T1000 (cell line): Measurements from ENCODE around the gene ZBTB3.
"Not testable (repeated sequence)": the region's sequence is repeated elsewhere in the genome, so short reads cannot be mapped to it uniquely, and the experiment has no call there.

Experiments used
- DNase-seq: peaks from one replicate; lab custom pipeline; 2025; ENCODE audit warnings: mixed read lengths; lab: John Stamatoyannopoulos, UW

The ZBTB3 gene

DNA sequence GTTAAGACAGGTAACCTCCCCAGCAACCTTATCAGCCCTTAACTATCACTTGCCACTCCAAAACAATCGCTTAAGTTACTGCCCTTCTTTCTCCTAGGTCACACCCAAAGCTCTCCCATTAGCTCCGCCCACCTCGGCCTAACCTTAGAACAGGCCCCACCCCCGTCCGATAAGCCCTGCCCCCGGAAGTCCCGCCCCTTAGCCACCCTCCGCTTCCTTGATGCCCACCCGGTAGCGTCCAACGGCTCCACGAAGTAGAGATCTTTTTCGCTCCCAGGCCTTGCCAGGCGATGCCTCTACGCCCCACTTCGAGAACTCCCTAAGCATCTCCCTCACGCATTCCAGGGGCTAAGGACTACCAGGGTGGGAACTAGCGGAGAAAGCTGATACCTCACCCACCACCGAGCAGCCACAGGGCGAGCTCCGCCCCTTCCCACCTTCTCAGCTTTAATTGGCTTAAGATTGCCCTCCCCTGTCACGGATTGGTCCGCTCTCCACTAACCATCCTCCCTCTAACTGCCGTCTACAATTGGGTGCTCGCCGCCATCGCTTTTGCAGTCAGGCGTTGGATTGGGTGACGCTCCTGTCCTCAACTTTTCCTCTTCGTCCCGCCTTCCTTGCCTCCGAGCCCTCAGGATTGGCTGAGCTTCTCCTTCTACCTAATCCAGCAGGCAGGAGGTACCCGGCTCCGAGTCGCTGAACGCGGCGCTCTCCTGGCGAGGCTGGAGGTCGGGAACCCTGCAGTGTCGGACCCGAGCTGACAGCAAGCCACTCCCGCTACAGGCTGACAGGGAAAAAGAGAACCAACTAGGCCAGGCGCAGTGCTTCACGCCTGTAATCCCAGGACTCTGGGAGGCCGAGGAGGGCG lies at the start of gene ZBTB3:
Gene ZBTB3 (minus strand): TSS at position 425 of the 868 bp plus-strand sequence. CDS start 496 bp downstream, outside the sequence.
- peak; percentile 98 for DNase-seq

DNA sequence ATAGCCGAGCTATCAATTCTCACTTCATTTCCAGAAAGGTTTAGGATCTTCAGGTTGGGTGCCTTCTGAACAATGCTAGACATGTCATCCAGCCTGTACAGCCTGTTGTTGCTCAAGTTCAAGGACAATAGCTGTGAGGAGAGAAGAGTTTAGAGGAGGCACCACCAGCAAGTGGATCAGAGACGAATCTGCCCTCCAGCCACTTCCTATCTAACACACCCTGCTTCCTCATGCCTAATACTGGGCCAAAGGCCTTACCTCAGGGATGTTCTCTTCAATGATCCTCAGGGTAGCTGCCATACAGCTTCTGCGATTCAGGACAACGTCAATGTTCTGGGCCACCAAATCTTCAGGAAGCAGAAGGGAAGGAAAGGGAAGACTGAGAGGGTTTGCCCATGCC lies 47.1 kb upstream of the ZBTB3 start:
- no peak for DNase-seq

DNA sequence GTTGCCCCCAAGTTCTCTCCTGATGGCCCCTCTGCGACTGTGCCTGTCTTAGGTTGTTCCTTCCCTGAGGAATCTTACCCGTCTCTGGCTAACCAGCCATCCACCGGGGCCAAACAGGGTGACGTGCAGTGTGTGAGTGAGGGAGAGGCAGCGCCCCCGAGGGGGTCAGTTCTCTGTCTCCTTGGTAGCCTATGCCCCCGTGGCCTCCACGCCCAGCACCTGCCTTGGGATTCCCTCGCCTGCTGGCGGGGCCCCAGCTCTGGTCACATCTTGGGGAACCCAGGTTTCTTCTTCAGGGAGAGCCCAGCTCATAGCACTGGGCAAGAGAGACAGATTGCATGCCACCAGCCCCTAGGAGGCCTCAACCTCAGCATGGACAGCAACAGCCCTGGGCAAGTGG lies 45.5 kb upstream of the ZBTB3 start:
- DNase-seq, result no peak

DNA sequence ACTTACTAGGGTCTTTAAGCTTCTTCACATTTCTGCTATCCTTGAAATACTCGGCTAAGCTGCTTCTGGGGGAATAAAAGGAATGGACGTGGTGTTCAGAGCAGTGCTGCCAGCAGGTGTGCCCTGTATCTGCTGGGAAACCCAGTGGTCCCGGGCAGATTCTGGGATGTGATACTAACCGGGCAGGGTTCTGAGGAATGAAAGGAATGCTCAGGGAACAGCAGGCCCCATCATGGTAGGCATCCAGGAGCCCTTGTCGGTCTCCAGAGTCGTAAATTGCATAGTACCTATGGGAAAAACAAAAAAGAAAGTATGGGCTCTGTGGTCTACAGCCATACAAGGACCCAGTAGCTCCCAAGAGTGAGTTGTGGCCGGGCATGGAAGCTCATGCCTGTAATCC lies 42.3 kb upstream of the ZBTB3 start:
- DNase-seq, result no peak

DNA sequence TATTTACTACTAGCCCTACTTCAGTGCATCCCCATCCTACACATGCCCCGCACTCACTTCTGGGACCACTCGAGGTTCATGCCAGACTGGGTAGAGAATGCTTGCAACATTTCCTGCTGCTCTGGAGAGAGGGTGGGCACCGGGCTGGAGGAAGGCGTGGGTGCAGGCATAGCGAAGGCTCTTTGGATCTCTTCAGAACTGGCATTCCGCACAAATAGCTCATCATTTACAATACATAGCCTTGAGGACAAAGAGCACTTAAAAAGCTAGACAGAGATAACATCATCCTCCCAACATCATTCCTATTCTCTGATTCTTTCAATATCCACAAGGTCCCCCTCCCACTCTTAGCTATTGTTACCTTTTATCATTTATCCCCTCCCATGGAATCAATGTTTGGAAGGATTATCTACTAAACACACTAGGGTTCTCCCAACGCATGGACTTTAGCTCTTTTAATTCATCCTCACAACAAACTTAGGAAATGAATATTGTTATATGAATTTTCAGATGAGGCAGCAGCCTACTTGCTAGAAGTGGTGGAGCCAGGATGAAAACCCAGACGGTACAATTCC lies 40.3 kb upstream of the ZBTB3 start:
- no peak for DNase-seq

DNA sequence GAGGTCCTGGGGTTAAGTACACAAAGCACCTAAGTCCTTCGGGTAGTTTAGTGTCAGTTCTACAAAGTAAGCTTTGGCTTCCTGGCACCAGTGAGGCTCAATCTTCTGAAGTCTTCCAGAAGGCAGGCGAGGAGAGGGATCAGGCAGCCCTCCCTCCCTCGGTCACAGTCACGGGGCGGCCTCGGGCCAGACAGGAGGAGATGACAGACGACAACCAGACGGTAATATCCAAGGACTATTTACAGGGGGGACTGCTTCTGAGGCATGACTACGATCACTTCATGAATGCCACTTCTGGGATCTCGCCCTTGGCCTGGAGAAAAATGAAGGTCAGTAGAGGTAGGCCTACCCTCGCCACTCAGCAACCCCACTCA lies 38.2 kb upstream of the ZBTB3 start:
- DNase-seq, result no peak

DNA sequence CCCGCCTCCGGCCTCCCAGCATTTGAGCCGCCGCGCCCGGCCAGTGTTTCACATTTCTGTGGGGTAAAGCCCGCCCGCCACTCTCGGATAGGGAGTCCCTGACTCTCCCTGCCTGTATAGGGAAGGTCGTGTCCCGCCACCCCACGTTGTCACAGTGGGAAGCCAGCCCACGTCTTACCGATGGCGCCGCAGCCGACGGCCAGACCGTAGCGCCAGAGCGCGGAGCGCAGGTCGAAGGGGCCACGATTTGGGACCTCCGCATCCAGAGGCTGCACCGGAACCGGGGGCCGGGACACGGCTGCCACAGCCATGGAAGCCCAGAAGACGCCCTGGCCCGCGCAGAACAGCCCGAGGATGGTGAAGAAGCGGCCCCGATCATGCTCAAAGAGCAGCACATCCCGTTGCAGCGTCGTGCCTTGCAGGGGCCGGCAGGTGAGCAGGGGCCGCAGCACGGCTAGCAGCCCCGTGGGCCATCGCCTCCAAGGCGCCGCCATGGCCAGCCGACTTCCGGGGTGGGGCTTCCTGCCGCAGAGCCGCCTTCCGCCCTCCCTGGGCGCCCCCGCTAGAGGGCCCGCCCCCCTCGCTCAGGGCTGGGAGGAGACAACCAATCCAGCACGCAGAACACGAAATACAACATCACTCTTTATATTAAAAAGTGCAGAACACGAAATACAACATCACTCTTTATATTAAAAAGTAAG lies 37.7 kb upstream of the ZBTB3 start, which contains the start of gene TMEM223:
Gene TMEM223 (minus strand): TSS at position 506 of the 701 bp plus-strand sequence. CDS start 12 bp downstream, at position 494.
- DNase-seq, result peak; percentile 81

DNA sequence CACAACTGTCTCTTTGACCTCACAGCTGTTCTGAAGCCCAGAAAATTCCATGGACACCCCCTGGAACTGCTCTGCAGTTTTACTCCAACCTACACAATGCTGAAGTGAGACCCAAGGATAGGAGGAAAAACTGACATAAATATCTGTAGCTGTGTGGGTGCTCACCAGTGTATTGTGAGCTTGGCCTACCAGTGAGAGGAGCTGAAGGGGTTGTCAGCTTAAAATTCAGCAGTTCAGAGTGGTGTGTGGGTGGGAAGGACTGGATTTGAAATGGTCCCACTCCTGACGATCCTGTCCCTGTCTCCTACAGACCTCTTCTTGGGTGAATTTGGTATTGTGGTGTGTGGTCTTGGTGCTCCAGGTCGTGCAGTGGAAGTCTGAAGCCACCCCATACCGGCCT lies 35.6 kb upstream of the ZBTB3 start:
- no peak for DNase-seq

DNA sequence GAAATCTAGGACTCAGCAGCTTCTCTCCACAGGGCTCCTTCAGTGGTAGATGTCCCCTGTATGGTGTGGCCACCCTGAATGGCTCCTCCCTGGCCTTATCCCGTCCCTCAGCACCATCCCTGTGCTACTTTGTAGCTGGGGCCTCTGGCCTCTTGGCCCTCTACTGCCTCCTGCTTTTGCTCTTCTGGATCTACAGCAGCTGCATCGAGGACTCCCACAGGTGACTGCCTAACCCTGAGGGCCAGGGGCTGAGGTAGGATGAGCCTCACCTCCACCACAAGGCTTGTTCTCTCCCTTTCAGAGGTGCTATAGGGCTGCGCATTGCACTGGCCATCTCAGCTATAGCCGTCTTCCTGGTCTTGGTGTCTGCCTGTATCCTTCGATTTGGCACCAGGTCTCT lies 35.0 kb upstream of the ZBTB3 start:
- no peak for DNase-seq

DNA sequence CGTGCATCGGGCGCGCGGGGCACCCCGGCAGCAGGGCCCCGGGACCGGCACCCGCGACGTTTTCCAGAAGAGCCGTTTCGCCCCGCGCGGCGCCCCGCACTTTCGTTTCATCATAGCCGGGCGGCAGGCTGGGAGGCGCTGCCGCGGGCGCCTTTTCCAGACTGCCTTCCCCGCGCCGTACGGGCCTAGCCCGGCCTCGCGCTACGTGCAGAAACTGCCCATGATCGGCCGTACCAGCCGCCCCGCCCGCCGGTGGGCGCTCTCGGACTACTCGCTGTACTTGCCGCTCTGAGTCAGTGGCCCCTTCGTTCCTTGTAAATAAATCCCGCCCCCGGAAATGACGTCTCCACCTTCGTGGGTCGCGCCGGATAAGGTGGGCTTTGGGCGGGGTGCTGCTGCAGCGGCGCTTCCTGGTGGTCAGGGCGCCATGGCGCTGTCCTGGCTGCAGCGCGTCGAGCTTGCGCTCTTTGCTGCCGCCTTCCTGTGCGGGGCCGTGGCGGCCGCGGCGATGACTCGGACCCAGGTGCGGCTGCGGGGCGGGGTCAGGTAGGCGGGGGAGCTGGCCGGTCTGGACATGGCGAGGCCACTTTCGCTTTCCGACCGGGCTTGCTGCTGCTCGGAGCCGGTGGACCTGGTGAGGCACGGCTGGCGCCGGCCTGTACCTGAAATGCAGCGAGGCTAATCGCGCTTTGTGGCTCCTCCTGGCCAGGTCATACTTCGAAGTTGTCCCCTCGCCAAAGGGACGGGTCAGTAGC lies 33.2 kb upstream of the ZBTB3 start, which contains the start of gene TMEM179B:
Gene TMEM179B (plus strand): TSS at position 398 of the 755 bp plus-strand sequence. CDS start 30 bp downstream, at position 428.
- peak; percentile 97 for DNase-seq

DNA sequence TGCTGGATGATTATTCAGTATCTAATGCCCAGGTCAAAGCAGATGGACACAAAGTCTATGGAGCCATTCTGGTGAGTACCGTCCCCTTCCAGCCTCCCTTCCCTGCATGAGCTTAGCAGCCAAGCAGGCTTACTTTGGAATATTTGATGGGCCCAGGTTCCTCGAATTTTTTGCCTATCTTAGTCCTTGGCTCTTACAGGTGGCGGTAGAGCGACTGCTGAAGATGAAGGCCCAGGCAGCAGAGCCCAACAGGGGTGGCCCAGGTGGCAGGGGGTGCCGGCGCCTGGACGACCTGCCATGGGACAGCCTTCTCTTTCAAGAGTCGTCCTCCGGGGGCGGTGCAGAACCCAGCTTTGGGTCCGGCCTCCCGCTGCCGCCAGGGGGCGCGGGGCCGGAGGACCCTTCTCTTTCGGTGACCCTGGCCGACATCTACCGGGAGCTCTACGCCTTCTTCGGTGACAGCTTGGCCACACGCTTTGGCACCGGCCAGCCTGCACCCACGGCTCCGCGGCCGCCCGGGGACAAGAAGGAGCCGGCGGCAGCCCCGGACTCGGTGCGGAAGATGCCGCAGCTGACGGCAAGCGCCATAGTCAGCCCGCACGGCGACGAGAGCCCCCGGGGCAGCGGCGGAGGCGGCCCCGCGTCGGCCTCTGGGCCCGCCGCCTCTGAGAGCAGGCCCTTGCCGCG lies 32.5 kb upstream of the ZBTB3 start:
- peak; percentile 80 for DNase-seq

DNA sequence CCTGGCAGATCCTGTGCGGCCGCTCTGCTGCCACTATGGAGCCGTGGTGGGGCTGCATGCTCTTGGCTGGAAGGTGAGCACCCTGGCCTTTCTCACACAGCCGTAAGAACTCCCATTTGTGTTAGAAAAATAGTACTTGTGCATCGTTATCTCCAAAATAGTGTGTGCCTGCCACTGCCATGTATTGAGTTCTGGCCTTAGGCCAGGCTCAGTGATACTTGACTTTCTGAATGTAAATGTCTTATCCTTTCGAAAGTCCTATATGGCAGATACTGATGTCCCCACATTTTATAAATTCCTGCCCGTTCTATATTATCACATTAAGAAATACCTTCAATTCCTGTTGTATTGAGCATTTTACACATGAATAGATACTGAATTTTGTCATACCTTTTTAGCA lies 28.8 kb upstream of the ZBTB3 start:
- no peak for DNase-seq

DNA sequence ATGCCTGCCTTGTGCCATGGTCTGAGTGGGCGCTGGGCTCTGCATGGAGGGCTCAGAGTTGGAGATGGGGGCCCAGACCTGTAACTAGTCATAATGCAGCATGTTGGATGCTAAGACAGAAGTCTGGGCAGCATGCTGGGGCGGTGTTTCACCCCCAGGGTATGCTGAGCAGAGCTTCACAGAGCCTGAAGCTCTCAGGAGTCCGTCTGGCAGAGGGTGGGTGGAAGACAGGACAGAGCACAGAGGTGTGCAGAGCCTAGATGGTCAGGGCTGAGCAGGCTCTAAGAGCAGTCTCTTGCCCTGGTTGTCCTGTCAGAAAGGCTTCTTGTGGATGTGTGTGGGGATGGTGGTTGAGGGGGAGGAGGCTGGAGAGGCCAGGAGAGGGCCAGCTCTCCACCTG lies 24.5 kb upstream of the ZBTB3 start:
- DNase-seq, result no peak

DNA sequence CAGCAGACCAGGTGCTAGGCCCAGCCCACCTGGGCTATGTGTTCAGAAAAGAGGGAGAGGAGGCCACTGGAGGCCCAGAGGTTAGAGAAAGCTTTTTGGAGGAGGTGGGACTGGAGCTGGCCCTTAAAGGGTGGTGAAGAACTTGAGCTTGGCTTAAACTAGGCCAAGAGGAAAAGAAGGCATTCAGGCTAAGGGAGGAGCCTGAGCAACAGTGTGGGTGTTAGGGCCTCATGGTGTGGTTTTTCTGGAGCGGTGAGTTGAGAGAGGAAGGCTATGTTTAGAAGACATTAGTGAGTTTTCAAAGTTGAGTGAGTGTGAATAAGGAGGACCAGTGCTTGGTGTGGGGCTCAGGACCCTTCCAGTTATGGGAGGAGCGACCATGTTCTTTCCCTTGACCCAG lies 23.4 kb upstream of the ZBTB3 start:
- DNase-seq, result no peak

DNA sequence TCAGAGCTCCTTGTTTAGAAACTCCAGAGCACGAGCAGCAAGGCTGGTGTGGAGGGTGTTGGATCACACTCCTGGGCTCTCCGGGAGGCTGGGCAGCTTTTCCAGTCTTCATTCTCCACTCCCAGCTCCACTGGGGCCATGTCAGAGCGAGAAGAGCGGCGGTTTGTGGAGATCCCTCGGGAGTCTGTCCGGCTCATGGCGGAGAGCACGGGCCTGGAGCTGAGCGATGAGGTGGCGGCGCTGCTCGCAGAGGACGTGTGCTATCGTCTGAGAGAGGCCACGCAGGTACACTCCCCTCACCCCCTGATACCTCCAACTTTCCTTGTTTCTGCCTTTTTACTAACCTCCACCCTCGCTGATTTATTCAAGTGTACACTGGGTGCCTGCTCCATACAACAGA lies 21.7 kb upstream of the ZBTB3 start:
- no peak for DNase-seq

DNA sequence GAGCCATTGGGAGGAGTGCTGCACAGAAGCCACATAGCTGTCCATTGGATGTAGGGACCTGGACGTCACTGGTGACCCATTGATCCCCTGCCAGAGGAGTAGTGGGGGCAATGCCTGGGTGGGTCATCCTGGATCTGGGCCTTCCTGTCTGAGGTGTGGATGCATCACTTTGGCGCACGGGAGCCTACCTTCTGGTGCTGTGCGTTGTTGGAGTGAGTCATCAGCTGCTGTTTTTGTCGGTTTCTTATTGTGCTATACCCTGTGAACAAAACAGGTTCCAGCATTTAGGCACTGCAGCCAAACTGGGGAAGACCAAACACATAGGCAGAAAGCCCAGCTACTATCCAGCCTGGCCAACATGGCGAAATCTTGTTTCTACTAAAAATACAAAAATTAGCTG lies 20.4 kb upstream of the ZBTB3 start:
- DNase-seq, result no peak

DNA sequence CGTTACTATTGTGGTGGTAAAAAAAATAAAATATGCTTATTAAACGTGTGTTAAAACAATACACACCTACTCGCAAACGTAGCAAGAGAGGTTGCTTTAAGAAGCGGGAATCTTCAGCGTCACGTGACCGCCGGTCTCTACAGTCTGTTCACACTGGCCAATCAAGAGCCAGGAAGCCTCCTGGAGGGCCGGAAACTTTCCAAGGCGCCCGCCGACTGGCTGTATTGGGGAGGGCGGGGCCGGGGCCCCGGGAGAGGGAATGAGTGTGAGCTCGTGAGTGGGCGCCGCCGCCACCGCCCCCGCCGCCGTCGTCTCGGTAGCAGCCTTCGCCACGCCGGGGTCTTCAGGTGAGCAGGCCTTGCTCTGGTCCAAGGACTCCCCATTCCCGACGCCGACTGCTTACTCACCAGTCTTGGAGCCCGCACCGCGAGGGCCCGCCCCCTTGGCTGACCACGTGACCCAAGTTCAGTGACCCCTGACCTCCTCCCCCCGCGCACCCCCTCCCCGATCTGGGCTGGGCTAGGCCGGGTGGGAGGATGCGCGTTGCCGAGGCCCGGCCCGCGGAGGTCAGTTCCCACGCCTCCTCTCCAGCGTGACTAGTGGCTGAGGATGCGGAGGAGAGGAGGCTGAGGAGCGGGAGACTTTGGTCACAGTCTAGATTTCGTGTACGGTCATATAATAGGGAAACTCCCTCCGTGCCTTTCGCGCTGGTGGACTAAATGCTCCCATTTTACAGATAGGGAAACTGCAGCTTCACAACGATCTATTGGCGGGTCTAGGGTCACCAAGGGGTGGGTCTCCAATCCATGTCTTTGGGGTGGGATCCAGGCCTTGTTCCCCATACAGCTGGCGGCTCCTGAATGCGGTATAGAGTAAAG lies 17.4 kb upstream of the ZBTB3 start, which contains the start of gene TAF6L:
Gene TAF6L (plus strand): TSS at position 253 of the 878 bp plus-strand sequence. CDS start 4,388 bp downstream, outside the sequence.
- peak; percentile 98 for DNase-seq

DNA sequence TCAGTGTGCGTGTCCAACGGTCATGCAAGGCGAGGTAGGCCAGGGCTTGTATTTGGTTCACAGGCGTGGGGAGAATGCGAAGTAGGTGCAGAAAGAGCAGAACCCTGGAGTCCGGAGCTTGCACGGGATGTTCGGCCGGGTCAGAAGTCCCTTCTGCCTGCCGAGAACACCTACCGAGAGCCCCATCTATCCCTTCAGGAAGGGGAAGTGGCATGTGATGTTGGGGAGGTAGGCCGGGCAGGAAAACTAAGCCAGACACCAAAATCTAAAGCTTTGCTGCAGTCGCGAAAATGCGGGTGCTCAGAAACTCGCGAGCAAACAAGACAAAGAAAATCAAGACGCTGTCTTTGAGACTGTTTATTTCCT lies 16.8 kb upstream of the ZBTB3 start:
- DNase-seq, result no peak

DNA sequence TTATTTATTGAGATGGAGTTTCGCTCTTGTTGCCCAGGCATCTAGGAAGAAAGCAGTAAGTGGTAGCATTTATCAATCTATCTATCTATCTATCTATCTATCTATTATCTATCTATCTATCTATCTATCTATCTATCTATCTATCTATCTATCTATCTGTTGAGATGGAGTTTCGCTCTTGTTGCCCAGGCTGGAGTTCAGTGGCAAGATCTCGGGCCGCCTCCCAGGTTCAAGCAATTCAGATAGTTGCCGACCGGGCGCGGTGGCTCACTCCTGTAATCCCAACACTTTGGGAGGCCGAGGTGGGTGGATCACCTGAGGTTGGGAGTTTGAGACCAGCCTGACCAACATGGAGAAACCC lies 6.9 kb upstream of the ZBTB3 start:
- not testable (repeated sequence) for DNase-seq
